Liver (tissue), 3 donors: ENCODE results near the gene CSE1L.

ENCODE experiments used
- EGR1 ChIP-seq, 2 donors: IDR thresholded peaks; 2 replicates each; pipeline ENCODE4 v1.6.1; 2016 to 2018; ENCODE audit warnings: antibody characterized with exemption in 2 of 2, low read depth in 2 of 2
- GABPA ChIP-seq, 2 donors: IDR thresholded peaks in 1 of 2; conservative IDR thresholded peaks in 1 of 2; 2 replicates each; pipeline ENCODE4 v1.6.1; 2016; ENCODE audit warnings: antibody characterized with exemption in 2 of 2, mild to moderate bottlenecking in 1 of 2, moderate library complexity in 1 of 2
- MAX ChIP-seq: IDR thresholded peaks from 2 replicates; pipeline ENCODE4 v1.6.1; 2016; ENCODE audit warnings: antibody characterized with exemption
- RAD21 ChIP-seq, 2 donors: IDR thresholded peaks; 2 replicates each; pipeline ENCODE4 v1.6.1; 2016; ENCODE audit warnings: antibody characterized with exemption in 2 of 2, mild to moderate bottlenecking in 2 of 2
- TAF1 ChIP-seq: conservative IDR thresholded peaks from 2 replicates; pipeline ENCODE4 v1.6.1; 2016; ENCODE audit warnings: antibody characterized with exemption, mild to moderate bottlenecking
- YY1 ChIP-seq: IDR thresholded peaks from 2 replicates; pipeline ENCODE4 v1.6.1; 2016; ENCODE audit warnings: antibody characterized with exemption, mild to moderate bottlenecking
- TF ChIP-seq, protein P1 (sequence below): fragments of 150-350 bp; IDR thresholded peaks from 2 replicates; pipeline ENCODE4 v1.5.1; 2017; ENCODE audit warnings: improper control_type of control experiment, low read depth, low read length; ENCODE audit not compliant: missing input control
- donor health status: healthy.
- donor health status: healthy.

- TF ChIP-seq, protein P1, sequence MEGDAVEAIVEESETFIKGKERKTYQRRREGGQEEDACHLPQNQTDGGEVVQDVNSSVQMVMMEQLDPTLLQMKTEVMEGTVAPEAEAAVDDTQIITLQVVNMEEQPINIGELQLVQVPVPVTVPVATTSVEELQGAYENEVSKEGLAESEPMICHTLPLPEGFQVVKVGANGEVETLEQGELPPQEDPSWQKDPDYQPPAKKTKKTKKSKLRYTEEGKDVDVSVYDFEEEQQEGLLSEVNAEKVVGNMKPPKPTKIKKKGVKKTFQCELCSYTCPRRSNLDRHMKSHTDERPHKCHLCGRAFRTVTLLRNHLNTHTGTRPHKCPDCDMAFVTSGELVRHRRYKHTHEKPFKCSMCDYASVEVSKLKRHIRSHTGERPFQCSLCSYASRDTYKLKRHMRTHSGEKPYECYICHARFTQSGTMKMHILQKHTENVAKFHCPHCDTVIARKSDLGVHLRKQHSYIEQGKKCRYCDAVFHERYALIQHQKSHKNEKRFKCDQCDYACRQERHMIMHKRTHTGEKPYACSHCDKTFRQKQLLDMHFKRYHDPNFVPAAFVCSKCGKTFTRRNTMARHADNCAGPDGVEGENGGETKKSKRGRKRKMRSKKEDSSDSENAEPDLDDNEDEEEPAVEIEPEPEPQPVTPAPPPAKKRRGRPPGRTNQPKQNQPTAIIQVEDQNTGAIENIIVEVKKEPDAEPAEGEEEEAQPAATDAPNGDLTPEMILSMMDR = no peak
- no peak for TF ChIP-seq MAX
- TF ChIP-seq EGR1 (IDR thresholded peaks at IDR 0.05; ENCODE audit: low read depth in 2 of 2) = no peak
- TF ChIP-seq TAF1 = no peak
- no peak for TF ChIP-seq YY1
- no peak for TF ChIP-seq GABPA (IDR thresholded peaks at IDR 0.05 in 1 of 2, conservative IDR thresholded peaks at IDR 0.05 in 1 of 2)
- no peak for TF ChIP-seq RAD21 (IDR thresholded peaks at IDR 0.05)
Observed at GRCh38 chr20:49039854-49040253, 6.3 kb upstream of the CSE1L start.
